ENCODE measurements around the gene SLC16A1. TPM values are rescaled to one million over a fixed set of nuclear protein-coding genes. Genes with fewer than 3 reads are reported as not detected.

The SLC16A1 gene
- total RNA-seq, 1 donor from 2014 or later = 149 TPM

- H4K20me1 ChIP-seq (ENCODE audit: low read depth) = no peaks in the 10 kb centered on the region
- H3K4me1 ChIP-seq = no peaks in the 10 kb centered on the region
- H3K36me3 ChIP-seq = peaks cover 6% of the 10 kb centered on the region
- no peak overlapping the region for H3K4me3 Mint-ChIP-seq
- no peaks in the 10 kb centered on the region for H3K9me3 ChIP-seq (ENCODE audit: low read depth)
- H3F3A ChIP-seq (ENCODE audit: low read depth) = peaks cover 7% of the 10 kb centered on the region
- peaks cover 28% of the 10 kb centered on the region for H3K36me3 Mint-ChIP-seq
- TF ChIP-seq EZH2phosphoT487 (IDR thresholded peaks at IDR 0.05) (no peak), CTCF (IDR thresholded peaks at IDR 0.05) (no peak), EZH2 (IDR thresholded peaks at IDR 0.05) (no peak)
- no peak overlapping the region for H2AFZ ChIP-seq (replicated peaks)
- no peak overlapping the region for H3K4me2 ChIP-seq
- no peaks in the 10 kb centered on the region for H3K27me3 ChIP-seq
- no peak overlapping the region for H3K27ac Mint-ChIP-seq
- no peak overlapping the region for H3K27ac ChIP-seq
- no peak overlapping the region for H3K9ac ChIP-seq
- H3K4me3 ChIP-seq = no peak overlapping the region
- no peak for DNase-seq (ENCODE audit: low spot score)
- H3K79me2 ChIP-seq (ENCODE audit: low read depth) = peaks cover 70% of the 10 kb centered on the region
- H3K27me3 Mint-ChIP-seq (ENCODE audit: insufficient read depth, low read depth) = no peaks in the 10 kb centered on the region
- no peaks in the 10 kb centered on the region for H3K4me1 Mint-ChIP-seq
- no peaks in the 10 kb centered on the region for H3K9me3 Mint-ChIP-seq
Observed at GRCh38 chr1:112925015-112925414, 31.0 kb downstream of the SLC16A1 start.

- Histone ChIP-seq H3K4me3 (no peak overlapping the region), H3K4me1 (no peaks in the 10 kb centered on the region), H3K9ac (no peak overlapping the region), H3K36me3 (peaks cover 6% of the 10 kb centered on the region), H4K20me1 (ENCODE audit: low read depth) (no peaks in the 10 kb centered on the region), H2AFZ (replicated peaks) (no peak overlapping the region), H3K27me3 (no peaks in the 10 kb centered on the region), H3K4me2 (no peak overlapping the region), H3K9me3 (ENCODE audit: low read depth) (no peaks in the 10 kb centered on the region), H3K79me2 (ENCODE audit: low read depth) (peaks cover 60% of the 10 kb centered on the region), H3F3A (ENCODE audit: low read depth) (peaks cover 7% of the 10 kb centered on the region), H3K27ac (no peak overlapping the region)
- Mint-ChIP-seq H3K36me3 (peaks cover 33% of the 10 kb centered on the region), H3K4me3 (no peak overlapping the region), H3K27ac (no peak overlapping the region), H3K27me3 (ENCODE audit: insufficient read depth, low read depth) (no peaks in the 10 kb centered on the region), H3K4me1 (no peaks in the 10 kb centered on the region), H3K9me3 (no peaks in the 10 kb centered on the region)
- TF ChIP-seq EZH2 (IDR thresholded peaks at IDR 0.05) (no peak), CTCF (IDR thresholded peaks at IDR 0.05) (no peak), EZH2phosphoT487 (IDR thresholded peaks at IDR 0.05) (no peak)
- no peak for DNase-seq (ENCODE audit: low spot score)
Observed at GRCh38 chr1:112923959-112924349, 32.0 kb downstream of the SLC16A1 start.

- Histone ChIP-seq H3K9ac (no peak overlapping the region), H3K27ac (no peak overlapping the region), H4K20me1 (ENCODE audit: low read depth) (no peaks in the 10 kb centered on the region), H3K79me2 (ENCODE audit: low read depth) (peaks cover 54% of the 10 kb centered on the region), H3K27me3 (no peaks in the 10 kb centered on the region), H3K4me2 (no peak overlapping the region), H3F3A (ENCODE audit: low read depth) (peaks cover 7% of the 10 kb centered on the region), H3K4me3 (no peak overlapping the region), H3K9me3 (ENCODE audit: low read depth) (no peaks in the 10 kb centered on the region), H3K36me3 (peaks cover 6% of the 10 kb centered on the region), H2AFZ (replicated peaks) (no peak overlapping the region), H3K4me1 (no peaks in the 10 kb centered on the region)
- Mint-ChIP-seq H3K4me3 (no peak overlapping the region), H3K4me1 (no peaks in the 10 kb centered on the region), H3K27ac (no peak overlapping the region), H3K27me3 (ENCODE audit: insufficient read depth, low read depth) (no peaks in the 10 kb centered on the region), H3K9me3 (no peaks in the 10 kb centered on the region), H3K36me3 (peaks cover 36% of the 10 kb centered on the region)
- TF ChIP-seq EZH2 (IDR thresholded peaks at IDR 0.05) = no peak
- no peak for TF ChIP-seq EZH2phosphoT487 (IDR thresholded peaks at IDR 0.05)
- TF ChIP-seq CTCF (IDR thresholded peaks at IDR 0.05) = no peak
- no peak for DNase-seq (ENCODE audit: low spot score)
Observed at GRCh38 chr1:112923234-112923958, 32.6 kb downstream of the SLC16A1 start.
